Testis (tissue), 2 donors: ENCODE data around the gene STAC.

Experiments
- CTCF ChIP-seq, 3 experiments: fragments of 450-650 bp in 2 of 3; fragments of 200-600 bp in 1 of 3; sonication (generic) in 1 of 3; IDR thresholded peaks; one replicate each; pipeline ENCODE4 v1.5.1; 2016 to 2019; ENCODE audit warnings: antibody characterized with exemption in 3 of 3, mild to moderate bottlenecking in 2 of 3, moderate library complexity in 1 of 3
- POLR2A ChIP-seq: fragments of 450-650 bp; IDR thresholded peaks from one replicate; pipeline ENCODE4 v1.6.1; 2017; ENCODE audit warnings: antibody characterized with exemption, mild to moderate bottlenecking, moderate library complexity

- TF ChIP-seq CTCF (IDR thresholded peaks at IDR 0.05), result no peak
- no peak for TF ChIP-seq POLR2A
These were observed 157.9 kb downstream of the STAC start for GRCh38 chr3:36538136-36538749.
